ENCODE results near the gene FAM120A. TPM values are rescaled to one million over a fixed set of nuclear protein-coding genes. Genes with fewer than 3 reads are reported as not detected.
A peak's percentile ranks its signal among the peaks of the same experiment; 100 is the strongest.

FAM120A gene
- total RNA-seq, 1 donor from 2014 or later: 107 TPM

GRCh38 chr9:93464876-93465275, 13.4 kb downstream of the FAM120A start:
- TF ChIP-seq CTCF (IDR thresholded peaks at IDR 0.05): no peak
- ChIA-PET POLR2A (interaction anchor here (0.5 to 4.1 kb wide), 8 partner anchors 9 to 369 kb away, joined by 3 to 47 read pairs (median 6); partner anchors contain the start of genes CARD19, FAM120A and FAM120AOS), CTCF (interaction anchor here (0.6 to 2.1 kb wide), 4 partner anchors 8 to 101 kb away, joined by 4 to 7 read pairs (median 5); partner anchors contain the start of gene FAM120AOS)
- Mint-ChIP-seq H3K27me3 (no peaks in the 10 kb centered on the region), H3K4me1 (peaks cover 82% of the 10 kb centered on the region), H3K36me3 (ENCODE audit: low read depth) (peaks cover 3% of the 10 kb centered on the region), H3K9me3 (no peaks in the 10 kb centered on the region), H3K4me3 (peak overlapping the region; percentile 61), H3K27ac (peak overlapping the region; percentile 89)
- ATAC-seq (ENCODE audit: low read depth): no peak
- DNase-seq: no peak
- intact Hi-C loops (cut with micrococcal nuclease): loop anchor here (1.0 to 2.0 kb wide), 2 partner anchors 9 to 14 kb away; partner anchors contain the start of gene FAM120A

- no peak for TF ChIP-seq CTCF (IDR thresholded peaks at IDR 0.05)
- Mint-ChIP-seq H3K36me3 (ENCODE audit: low read depth) (peaks cover 6% of the 10 kb centered on the region), H3K4me1 (peaks cover 82% of the 10 kb centered on the region), H3K4me3 (no peak overlapping the region), H3K27ac (peak overlapping the region; percentile 70), H3K9me3 (no peaks in the 10 kb centered on the region), H3K27me3 (no peaks in the 10 kb centered on the region)
- ATAC-seq (ENCODE audit: low read depth) (no peak), DNase-seq (no peak)
- ChIA-PET POLR2A (interaction anchor here (4.1 kb wide), 1 partner anchor 12 kb away, joined by 47 read pairs; the partner anchor contains the start of gene FAM120AOS), CTCF (interaction anchor here (1.3 to 2.1 kb wide), 2 partner anchors 9 to 12 kb away, joined by 4 to 7 read pairs; partner anchors contain the start of gene FAM120AOS)
- intact Hi-C loops (cut with micrococcal nuclease): loop anchor here (2.0 kb wide), 1 partner anchor 15 kb away; the partner anchor contains the start of gene FAM120A
Observed at GRCh38 chr9:93465855-93466254, 14.4 kb downstream of the FAM120A start.

- no peak for ATAC-seq (ENCODE audit: low read depth)
- no peak for TF ChIP-seq CTCF (IDR thresholded peaks at IDR 0.05)
- Mint-ChIP-seq H3K27ac (peak overlapping the region; percentile 65), H3K9me3 (no peaks in the 10 kb centered on the region), H3K4me3 (no peak overlapping the region), H3K36me3 (ENCODE audit: low read depth) (peaks cover 13% of the 10 kb centered on the region), H3K4me1 (peaks cover 83% of the 10 kb centered on the region), H3K27me3 (no peaks in the 10 kb centered on the region)
- no peak for DNase-seq
- CTCF ChIA-PET: interaction anchor here (2.1 kb wide), 1 partner anchor 13 kb away, joined by 7 read pairs; the partner anchor contains the start of gene FAM120AOS
- intact Hi-C loops (cut with micrococcal nuclease): no loop called here
- POLR2A ChIA-PET: interaction anchor here (4.1 kb wide), 1 partner anchor 13 kb away, joined by 47 read pairs; the partner anchor contains the start of gene FAM120AOS
Observed at GRCh38 chr9:93466416-93467061, 15.1 kb downstream of the FAM120A start.

- ChIA-PET POLR2A (interaction anchor here (4.1 kb wide), 1 partner anchor 13 kb away, joined by 47 read pairs; the partner anchor contains the start of gene FAM120AOS), CTCF (no interaction called here)
- intact Hi-C loops (cut with micrococcal nuclease): no loop called here
- peaks cover 79% of the 10 kb centered on the region for H3K4me1 Mint-ChIP-seq
- peak overlapping the region; percentile 24 for H3K27ac Mint-ChIP-seq
- no peaks in the 10 kb centered on the region for H3K9me3 Mint-ChIP-seq
- no peaks in the 10 kb centered on the region for H3K27me3 Mint-ChIP-seq
- TF ChIP-seq CTCF (IDR thresholded peaks at IDR 0.05): no peak
- DNase-seq (no peak), ATAC-seq (ENCODE audit: low read depth) (no peak)
- no peak overlapping the region for H3K4me3 Mint-ChIP-seq
- H3K36me3 Mint-ChIP-seq (ENCODE audit: low read depth): peaks cover 14% of the 10 kb centered on the region
Observed at GRCh38 chr9:93467062-93467416, 15.6 kb downstream of the FAM120A start.

GRCh38 chr9:93467462-93467861, 16.0 kb downstream of the FAM120A start:
- no peak for DNase-seq
- no peak for TF ChIP-seq CTCF (IDR thresholded peaks at IDR 0.05)
- CTCF ChIA-PET: no interaction called here
- H3K4me3 Mint-ChIP-seq: no peak overlapping the region
- intact Hi-C loops (cut with micrococcal nuclease): no loop called here
- no peak for ATAC-seq (ENCODE audit: low read depth)
- H3K4me1 Mint-ChIP-seq: peaks cover 78% of the 10 kb centered on the region
- no peak overlapping the region for H3K27ac Mint-ChIP-seq
- no peaks in the 10 kb centered on the region for H3K27me3 Mint-ChIP-seq
- H3K36me3 Mint-ChIP-seq (ENCODE audit: low read depth): peaks cover 18% of the 10 kb centered on the region
- POLR2A ChIA-PET: interaction anchor here (1.8 kb wide), 1 partner anchor 14 kb away, joined by 7 read pairs; the partner anchor contains the start of gene FAM120AOS
- H3K9me3 Mint-ChIP-seq: no peaks in the 10 kb centered on the region
